GM12865 (cell line): ENCODE measurements around the gene OR2F2.

Experiments
- DNase-seq: peaks from one replicate; pipeline ENCODE4 v3.0.0; 2010; ENCODE audit warnings: low read depth
- H3K4me3 ChIP-seq: 2 replicates; pipeline ENCODE4 v1.5.1; 2011; ENCODE audit warnings: mild to moderate bottlenecking, low read depth, low read length, control low read depth
- CTCF ChIP-seq: IDR thresholded peaks from 2 replicates; pipeline ENCODE4 v1.5.1; 2011; ENCODE audit warnings: low read length, control low read depth, low read depth, inconsistent platforms; ENCODE audit not compliant: insufficient read depth; ENCODE audit errors: missing control alignments

OR2F2 gene

GRCh38 chr7:143902332-143902899 is 32.6 kb upstream of the OR2F2 start:
- H3K4me3 ChIP-seq, result peak overlapping the region; percentile 85
- no peak for TF ChIP-seq CTCF

GRCh38 chr7:143905509-143905908 is 29.5 kb upstream of the OR2F2 start:
- no peak overlapping the region for H3K4me3 ChIP-seq
- no peak for DNase-seq
- TF ChIP-seq CTCF, result no peak

More at GRCh38 chr7:143902332-143902899, 32.6 kb upstream of the OR2F2 start:
- DNase-seq, result no peak

- DNase-seq, result no peak
- no peak overlapping the region for H3K4me3 ChIP-seq
- TF ChIP-seq CTCF, result no peak
Observed at GRCh38 chr7:143906151-143906550, 28.9 kb upstream of the OR2F2 start.

- no peak overlapping the region for H3K4me3 ChIP-seq
- no peak for DNase-seq
- TF ChIP-seq CTCF, result no peak
Observed at GRCh38 chr7:143906895-143907294, 28.1 kb upstream of the OR2F2 start.

GRCh38 chr7:143908120-143908519 is 26.9 kb upstream of the OR2F2 start:
- no peak for DNase-seq
- no peak overlapping the region for H3K4me3 ChIP-seq
- TF ChIP-seq CTCF, result no peak

- no peak for TF ChIP-seq CTCF
- no peak for DNase-seq
- no peak overlapping the region for H3K4me3 ChIP-seq
Observed at GRCh38 chr7:143909863-143910262, 25.2 kb upstream of the OR2F2 start.
